IPS-11a (cell line): ENCODE data around the gene PRKAR2A.
"Not testable (repeated sequence)": the region's sequence is repeated elsewhere in the genome, so short reads cannot be mapped to it uniquely, and the experiment has no call there.

Source experiments
- H3K4me3 ChIP-seq: one replicate; pipeline ENCODE4 v1.5.1; 2013; ENCODE audit warnings: low read depth, low read length, control low read depth

PRKAR2A gene

DNA sequence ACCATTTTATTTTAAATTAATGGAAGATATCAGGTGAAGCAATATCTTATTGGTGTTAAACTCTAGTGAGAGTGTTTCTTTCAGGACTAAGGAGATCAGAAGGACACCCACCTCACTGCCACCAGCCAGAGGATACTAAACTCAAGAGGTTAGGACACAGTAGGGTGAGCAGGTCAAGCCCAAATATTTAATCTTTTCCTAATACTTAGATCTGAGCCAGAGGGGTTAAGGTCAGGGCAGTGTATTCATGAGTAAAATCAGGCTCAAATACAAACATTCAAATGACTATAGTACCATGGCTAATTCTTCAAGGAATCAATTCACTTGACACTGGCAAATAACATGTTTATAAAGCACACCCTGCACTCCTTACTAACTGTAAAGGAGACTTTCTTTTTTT lies 65.6 kb downstream of the PRKAR2A start:
- H3K4me3 ChIP-seq: no peak overlapping the region

DNA sequence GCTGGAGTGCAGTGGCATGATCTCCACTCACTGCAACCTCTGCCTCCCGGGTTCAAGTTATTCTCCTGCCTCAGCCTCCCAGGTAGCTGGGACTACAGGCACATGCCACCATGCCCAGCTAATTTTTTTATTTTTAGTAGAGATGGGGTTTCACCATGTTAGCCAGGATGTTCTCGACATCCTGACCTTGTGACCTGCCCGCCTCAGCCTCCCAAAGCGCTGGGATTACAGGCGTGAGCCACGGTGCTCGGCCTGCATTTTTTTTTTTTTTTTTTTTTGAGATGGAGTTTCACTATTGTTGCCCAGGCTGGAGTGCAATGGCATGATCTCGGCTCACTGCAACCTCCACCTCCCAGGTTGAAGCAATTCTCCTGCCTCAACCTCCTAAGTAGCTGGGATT lies 69.1 kb downstream of the PRKAR2A start:
- not testable (repeated sequence) for H3K4me3 ChIP-seq

DNA sequence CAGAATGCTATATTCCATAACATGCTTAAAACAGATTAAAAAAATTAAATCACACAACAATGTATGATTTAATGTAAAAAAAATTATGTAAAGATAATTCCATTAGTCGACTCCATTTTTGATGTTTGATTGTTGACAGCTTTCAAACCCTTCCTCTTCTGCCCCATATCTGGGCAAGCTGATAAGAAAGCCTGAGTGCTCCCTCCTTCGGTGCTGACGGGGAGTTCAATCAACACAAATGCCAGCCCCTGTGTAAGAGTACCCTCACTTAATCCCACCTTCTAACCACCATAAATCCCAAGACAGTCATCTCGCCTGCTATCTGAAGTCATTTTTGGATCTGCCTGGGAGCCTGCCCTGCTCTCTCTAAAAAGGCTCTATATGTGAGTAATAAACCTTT lies 70.8 kb downstream of the PRKAR2A start:
- H3K4me3 ChIP-seq: no peak overlapping the region

DNA sequence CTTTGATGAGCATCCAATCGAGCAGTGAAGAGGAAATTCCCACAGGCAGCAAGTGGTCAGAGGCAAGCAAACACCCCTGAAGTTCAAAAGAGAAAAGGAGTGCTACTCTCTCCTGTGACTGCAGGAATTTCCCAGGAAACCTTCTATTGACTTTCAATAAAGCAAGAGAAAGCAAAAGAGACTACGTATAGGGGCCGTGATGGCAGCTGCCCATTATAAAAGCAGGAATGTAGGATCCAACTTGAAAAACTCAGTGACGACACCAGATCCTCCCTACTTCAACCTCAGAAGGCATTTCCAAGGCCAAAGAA lies 77.5 kb downstream of the PRKAR2A start:
- H3K4me3 ChIP-seq: no peak overlapping the region

DNA sequence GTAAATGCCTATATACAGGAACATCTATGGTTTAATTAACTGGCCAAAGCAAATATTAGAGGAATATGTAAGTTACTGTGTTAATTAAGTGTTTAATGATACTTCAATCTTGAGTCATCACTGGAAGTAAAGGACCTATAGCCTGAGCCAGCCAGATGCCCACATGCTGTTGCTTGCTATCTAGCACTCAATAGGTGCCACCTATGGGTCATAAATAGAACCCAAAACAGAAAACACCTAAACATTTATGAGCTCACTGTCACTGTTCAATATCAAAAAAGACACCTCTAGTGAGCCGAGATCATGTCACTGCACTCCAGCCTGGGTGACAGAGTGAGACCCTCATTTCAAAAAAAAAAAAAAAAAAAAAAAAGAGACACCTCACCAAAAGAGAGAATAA lies 82.3 kb downstream of the PRKAR2A start:
- no peak overlapping the region for H3K4me3 ChIP-seq

DNA sequence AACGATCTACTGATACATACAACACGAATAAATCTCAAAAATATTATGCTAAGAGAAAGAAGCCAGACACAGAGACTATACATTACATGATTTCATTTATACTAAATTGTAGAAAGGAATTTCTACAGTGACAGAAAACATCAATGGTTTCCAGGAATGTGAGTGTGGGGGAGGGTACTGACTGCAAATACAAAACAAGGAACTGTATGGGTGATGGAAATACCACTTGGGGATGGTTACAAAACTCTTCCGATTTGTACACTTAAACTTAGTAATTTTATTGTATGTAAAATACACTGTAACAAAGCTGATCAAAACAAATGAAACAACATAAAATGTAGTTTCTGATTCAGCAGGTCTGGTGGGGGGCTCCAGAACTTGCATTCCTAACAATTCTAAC lies 84.9 kb downstream of the PRKAR2A start:
- no peak overlapping the region for H3K4me3 ChIP-seq

DNA sequence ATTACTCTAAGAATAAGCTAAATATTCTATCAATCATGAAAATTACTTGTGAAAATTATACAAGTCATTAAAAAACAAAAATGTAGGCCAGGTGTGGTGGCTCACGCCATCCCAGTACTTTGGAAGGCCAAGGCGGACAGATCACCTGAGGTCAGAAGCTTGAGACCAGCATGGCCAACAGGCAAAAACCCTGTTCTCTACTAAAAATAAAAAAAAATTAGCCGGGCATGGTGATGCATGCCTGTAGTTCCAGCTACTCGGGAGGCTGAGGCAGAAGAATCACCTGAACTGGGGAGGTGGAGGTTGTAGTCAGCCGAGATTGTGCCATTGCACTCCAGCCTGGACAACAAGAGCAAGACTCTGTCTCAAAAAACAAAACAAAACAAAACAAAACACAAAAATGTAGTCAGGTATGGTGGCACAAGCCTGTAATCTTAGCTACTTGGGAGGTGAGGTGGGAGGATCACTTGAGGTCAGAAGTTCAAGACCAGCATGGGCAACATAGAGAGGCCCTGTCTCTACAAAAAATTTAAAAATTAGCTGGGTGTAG lies 87.6 kb downstream of the PRKAR2A start:
- not testable (repeated sequence) for H3K4me3 ChIP-seq

DNA sequence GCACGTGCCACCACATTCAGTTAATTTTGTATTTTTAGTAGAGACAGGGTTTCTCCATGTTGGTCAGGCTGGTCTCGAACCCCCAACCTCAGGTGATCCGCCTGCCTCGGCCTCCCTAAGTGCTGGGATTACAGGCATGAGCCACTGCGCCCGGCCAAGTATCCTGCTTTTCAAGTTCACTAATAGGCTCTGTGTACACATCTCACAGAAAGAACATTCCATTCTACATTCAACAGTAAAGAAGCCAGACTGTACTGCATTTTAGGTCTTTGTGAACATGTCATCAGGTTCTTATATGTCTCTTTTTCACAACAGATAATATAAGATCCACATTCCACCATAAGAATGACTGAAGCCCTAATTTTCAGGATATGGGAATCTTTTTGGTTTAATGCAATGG lies 88.1 kb downstream of the PRKAR2A start:
- H3K4me3 ChIP-seq: not testable (repeated sequence)

DNA sequence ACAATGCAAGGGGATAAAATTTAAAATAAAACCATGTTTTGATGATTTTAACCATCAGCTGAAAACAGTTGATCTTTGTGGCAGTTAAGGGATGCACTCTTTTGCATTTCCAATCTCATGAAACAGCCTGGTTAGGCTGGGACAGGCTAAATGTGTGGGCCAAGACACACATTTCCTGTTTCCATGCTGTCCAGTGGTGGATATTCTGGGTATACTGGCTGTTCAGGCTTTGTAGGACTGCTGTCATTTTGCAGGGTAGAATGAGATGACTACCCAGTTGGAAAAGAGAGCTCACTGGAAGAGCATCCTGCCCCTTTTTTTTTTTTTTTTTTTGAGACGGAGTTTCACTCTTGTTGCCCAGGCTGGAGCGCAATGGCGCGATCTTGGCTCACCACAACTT lies 88.6 kb downstream of the PRKAR2A start:
- H3K4me3 ChIP-seq: no peak overlapping the region

DNA sequence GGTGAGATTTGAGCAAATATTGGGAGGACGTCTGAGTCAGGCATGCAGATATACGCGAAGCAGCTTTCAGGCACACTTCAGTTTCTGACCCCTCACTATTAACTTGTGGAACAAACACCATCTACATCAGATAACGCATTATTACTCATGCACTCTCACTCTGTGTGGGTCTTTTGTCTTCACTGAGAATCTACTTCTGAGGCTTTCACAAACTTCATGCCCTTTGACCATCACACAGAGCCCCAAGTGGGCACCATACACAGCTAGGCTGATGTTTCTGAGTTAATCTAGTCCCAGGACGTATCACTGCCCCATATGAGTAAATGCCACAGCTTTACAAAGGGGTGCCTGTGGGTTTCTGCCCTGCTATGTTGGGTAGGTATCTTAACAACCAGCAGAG lies 91.0 kb downstream of the PRKAR2A start:
- H3K4me3 ChIP-seq: no peak overlapping the region

DNA sequence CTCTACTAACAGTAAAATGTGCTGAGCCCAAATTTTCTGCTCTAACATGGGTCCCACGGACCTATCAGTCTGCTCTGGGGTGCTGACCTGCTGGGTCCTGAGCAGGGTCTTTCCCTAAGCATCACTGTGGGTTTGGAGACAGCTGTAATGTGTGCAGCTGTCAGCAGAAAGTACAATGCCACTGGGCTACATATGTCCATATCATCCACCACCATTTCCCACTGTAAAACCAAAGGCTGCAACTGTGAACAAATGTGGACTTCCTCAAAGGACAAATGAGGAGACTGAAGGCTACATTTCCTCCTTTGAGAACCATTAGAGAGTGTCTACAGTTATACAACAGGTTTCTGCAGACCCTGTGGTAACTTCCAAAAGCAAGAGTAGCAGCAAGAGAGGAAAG lies 96.8 kb downstream of the PRKAR2A start:
- no peak overlapping the region for H3K4me3 ChIP-seq

DNA sequence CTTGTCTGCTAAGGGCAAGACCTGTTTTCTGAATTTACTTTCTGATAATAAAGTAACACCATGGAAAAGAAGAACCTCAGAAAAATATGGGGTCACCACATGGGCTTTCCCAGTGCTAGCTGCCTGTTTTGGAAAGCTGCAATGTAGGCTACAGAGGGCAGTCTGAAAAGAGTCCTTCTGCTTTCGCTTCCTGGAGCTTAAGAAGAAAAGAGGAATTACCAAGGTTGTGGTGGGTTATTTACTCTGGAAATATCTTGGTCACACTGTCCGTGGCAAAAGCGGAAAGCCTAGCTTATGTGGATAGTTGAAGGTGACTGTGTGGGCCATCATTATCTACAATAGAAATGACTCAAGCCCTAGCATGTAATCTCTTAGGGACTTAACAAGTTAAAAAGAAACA lies 98.9 kb downstream of the PRKAR2A start:
- no peak overlapping the region for H3K4me3 ChIP-seq

DNA sequence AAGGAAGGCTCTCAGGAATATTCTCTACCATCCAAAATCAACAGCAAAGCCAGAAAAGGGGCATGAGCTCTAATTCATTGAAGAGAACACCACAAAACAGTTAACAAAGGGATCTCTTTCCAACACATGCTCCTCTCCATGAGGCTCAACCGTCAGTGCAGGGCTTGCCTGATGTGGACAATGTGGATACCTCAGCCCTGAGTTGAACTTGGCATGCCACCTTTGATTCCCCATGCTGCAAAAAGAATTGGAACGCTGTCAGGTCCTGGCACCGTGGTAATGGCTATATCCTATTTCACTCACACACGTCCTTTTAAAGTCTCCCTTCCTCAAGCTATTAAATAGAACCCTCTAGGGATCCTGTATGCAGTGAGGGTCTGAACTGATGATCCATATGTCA lies 100.0 kb downstream of the PRKAR2A start:
- no peak overlapping the region for H3K4me3 ChIP-seq

DNA sequence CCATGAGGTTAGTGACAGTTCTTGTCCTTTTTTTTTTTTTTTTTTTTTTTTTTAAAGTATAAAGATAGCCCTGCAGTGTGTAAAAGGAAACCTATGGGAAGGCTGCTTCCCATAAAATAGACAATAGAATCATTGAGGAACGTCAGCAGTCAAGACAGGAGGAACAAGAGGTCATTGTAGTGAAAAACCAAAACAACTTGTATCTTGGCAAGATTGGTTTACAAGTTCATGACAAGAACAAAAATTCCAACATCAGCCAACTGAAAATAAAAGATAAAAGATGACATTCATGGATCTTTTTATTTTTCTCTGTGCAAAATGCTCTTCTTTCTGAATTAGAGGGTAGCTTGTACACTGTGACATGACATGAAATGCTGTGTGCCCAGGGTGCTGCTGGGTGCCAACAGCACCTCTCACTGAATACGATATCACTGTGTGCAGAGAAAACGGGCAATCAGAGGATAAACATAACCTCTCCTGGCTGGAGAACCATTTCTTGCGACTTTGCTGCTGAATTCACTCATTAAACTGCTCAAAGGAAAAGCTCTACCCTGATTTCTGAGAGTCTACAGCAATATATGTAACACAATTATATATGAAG lies 100.6 kb downstream of the PRKAR2A start:
- H3K4me3 ChIP-seq: no peak overlapping the region

DNA sequence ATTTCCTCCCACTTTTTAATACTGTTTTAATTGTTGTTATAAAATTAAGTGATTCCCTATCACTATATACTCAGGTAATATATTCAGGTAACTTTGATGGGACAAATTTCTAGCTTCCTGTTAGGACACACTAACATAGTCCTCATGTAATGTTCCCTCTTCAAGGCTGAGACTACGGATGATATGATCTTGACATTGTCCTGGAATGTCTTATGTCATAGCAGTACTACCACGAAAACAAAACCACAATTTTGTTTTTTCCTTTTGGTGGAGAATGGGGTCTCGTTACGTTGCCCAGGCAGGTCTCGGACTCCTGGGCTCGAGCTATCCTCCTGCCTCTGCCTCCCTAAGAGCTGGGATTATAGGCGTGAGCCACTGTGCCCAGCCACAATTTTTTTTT lies 103.9 kb downstream of the PRKAR2A start:
- H3K4me3 ChIP-seq: no peak overlapping the region

DNA sequence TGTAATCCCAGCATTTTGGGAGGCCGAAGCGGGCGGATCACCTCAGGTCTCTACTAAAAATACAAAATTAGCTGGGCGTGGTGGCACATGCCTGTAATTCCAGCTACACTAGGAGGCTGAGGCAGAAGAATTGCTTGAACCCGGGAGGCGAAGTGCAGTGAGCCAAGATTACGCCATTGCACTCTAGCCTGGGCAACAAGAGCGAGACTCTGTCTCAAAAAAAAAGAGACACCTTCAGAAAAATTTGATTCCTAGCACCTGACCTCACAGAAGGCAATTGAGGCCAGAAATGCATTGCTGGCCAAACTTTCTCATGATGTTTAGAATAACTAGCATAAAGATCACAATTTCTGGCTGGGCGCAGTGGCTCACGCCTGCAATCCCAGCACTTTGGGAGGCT lies 106.4 kb downstream of the PRKAR2A start:
- H3K4me3 ChIP-seq: not testable (repeated sequence)

DNA sequence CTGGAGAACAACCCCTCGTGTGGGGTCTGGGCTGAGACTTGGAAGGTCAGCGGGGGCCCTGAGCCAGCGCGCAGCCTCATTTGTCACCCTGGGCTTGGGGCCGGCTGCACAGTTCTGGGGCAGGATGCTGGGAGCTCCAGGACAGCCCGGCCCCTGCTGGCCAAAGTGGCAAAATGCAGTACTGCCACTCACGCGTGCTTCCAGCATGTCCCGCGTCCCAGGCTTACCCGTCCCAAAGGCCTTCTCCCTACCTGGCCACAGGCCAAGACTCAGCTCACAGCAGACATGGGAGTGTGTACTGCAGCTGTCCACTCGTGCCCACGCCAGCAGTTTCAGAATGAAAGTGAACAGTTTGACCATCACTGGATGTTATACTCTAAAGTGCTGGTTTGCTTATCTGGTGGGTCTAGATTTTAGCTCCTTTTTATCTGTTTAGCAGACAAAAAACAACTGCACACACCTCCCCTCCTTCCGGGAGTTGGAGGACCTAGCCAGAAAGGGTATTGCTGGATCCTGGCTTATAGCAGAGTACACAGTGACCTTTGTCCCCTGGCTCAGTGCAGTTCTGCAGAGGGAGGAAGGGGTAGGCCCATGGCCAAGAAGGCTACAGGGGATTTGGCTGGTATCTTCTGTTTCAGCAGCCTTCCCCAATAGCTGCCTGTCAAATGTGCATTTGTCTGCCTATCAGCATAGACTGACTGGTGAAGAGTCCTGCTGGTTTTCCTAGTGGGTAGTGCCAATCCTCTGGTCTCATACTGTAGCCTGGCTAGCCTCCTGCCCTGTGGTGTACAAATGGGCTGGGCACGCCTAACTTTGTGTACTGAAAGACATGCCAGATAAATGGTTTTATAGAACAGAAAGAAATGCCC lies 107.5 kb downstream of the PRKAR2A start:
- no peak overlapping the region for H3K4me3 ChIP-seq

DNA sequence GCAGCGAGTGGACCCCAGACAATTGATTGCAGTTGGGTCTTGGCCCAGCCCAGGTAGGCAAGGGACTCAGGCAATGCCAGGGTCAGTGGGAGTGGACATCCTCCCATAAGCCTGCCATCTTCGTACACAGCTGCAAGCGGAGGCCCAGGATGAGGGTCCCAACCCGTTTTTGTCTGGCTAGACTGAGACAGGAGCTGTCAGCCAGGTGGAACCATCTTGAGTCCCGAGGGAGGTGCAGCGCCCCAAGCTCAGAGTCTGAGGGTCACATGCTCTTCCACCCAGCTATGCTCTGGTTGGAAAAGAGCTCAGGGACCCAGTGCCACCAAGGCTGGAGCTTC lies 108.1 kb downstream of the PRKAR2A start:
- H3K4me3 ChIP-seq: no peak overlapping the region

DNA sequence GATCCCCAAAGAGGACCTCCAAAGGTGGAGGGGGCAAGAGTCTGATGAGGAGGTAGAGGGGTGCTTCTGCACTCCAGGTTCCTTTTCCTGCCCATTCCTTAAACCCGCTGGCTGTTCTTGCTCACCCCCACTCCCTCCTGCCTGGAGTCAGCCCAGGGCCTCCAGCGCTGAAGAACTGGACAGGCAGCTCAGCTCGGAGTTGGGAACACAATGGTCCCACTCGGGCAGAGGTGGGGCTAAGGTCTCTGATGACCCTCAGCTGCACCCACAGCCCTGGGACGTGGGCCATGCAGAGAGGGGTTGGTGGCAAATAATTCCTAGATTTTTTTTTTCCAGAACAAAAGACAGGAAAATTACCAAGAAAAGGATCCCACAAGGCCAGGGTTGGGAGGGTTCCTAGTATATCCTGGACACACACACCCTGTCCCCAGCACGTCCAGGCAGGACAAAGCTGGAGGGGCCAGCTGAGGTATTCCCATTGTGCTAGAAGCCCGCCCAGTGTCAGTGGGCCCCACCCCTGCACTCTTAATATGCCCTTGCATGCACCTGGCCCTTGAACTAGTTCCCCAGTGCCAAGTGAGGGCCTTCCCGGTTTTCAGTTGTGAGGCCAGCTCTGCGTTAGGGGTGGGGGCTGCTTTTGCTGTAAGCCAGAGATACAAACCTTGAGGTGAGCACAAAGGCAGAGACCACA lies 108.6 kb downstream of the PRKAR2A start:
- H3K4me3 ChIP-seq: no peak overlapping the region

DNA sequence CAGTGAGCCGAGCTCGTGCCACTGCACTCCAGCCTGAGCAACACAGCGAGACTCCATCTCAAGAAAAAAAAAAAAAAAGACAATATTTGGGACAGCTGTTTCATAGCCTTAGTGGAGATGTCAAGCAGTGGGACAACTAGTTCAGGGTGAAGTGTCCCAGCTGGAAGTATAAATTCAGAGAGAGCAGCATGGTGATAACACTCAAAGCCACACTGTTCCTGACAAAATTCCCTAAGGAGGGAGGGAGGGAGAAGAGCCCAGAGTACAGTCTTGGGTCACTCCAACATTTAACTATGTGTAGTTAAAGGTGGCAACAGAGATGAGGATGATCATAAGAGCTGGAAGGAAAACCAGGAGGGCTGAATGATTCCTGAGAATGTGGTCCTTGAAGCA lies 109.5 kb downstream of the PRKAR2A start:
- H3K4me3 ChIP-seq: no peak overlapping the region

DNA sequence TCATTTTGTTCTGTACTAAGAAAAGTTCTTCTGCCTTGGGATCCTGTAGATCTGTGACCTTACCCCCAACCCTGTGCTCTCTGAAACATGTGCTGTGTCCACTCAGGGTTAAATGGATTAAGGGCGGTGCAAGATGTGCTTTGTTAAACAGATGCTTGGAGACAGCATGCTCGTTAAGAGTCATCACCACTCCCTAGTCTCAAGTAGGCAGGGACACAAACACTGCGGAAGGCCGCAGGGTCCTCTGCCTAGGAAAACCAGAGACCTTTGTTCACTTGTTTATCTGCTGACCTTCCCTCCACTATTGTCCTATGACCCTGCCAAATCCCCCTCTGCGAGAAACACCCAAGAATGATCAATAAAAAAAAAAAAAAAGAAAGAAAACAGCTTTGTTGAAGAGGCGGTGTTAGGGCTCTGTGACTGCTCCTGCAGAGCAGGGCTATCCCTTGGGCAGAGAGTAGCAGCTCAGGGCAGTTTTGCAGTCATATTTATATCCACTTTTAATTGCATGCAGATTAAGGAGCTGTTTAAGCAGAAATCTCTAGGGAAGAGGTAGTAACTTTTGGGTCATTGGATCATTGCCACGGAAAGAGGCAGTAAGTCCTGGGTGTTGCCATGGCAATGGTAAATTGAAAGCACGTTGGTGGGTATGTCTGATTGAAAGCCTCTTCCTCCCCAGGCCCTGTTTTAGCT lies 112.5 kb downstream of the PRKAR2A start:
- not testable (repeated sequence) for H3K4me3 ChIP-seq

DNA sequence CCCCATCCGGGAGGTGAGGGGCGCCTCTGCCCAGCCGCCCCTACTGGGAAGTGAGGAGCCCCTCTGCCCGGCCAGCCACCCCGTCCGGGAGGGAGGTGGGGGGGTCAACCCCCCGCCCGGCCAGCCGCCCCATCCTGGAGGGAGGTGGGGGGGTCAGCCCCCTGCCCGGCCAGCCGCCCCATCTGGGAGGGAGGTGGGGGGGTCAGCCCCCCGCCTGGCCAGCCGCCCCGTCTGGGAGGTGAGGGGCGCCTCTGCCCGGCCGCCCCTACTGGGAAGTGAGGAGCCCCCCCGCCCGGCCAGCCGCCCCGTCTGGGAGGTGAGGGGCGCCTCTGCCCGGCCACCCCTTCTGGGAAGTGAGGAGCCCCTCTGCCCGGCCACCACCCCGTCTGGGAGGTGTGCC lies 113.1 kb downstream of the PRKAR2A start:
- H3K4me3 ChIP-seq: not testable (repeated sequence)
